ENCODE measurements around the gene FBXO24. TPM values are rescaled to one million over a fixed set of nuclear protein-coding genes. Genes with fewer than 3 reads are reported as not detected.

Gene FBXO24
- total and polyA plus RNA-seq, 9 of the 15 experiments (the other 6 are each of a cell fraction or from before 2014, with no cell fraction given), result 0.17 to 0.95 (median 0.50) TPM

GRCh38 chr7:100583132-100584053 is 2.7 kb upstream of the FBXO24 start (continued):
- TF ChIP-seq BRCA1 (IDR thresholded peaks at IDR 0.05) (no peak), BRCA1 (CRISPR knock-in tag; IDR thresholded peaks at IDR 0.05) (no peak), KLF1 (tag; IDR thresholded peaks at IDR 0.05) (no peak), RBM34 (IDR thresholded peaks at IDR 0.05; ENCODE audit: borderline replicate concordance, insufficient read depth, low read length) (no peak), RBM15 (IDR thresholded peaks at IDR 0.05; ENCODE audit: insufficient read depth, low read length) (no peak), TCFL5 (CRISPR knock-in tag; conservative IDR thresholded peaks at IDR 0.05) (no peak), ARID2 (IDR thresholded peaks at IDR 0.05) (no peak), NRF1 (conservative IDR thresholded peaks at IDR 0.05 in 1 of 2, IDR thresholded peaks at IDR 0.05 in 1 of 2) (no peak), POLR3A (IDR thresholded peaks at IDR 0.05; ENCODE audit: borderline replicate concordance, extremely low read depth, insufficient read depth, insufficient read length) (no peak), MEIS2 (IDR thresholded peaks at IDR 0.05; ENCODE audit: partially characterized antibody) (no peak), ZFPM2 (CRISPR knock-in tag; IDR thresholded peaks at IDR 0.05) (no peak), TEAD1 (CRISPR knock-in tag; IDR thresholded peaks at IDR 0.05) (0 out of 4 replicates have a peak, but pooled peaks of 1 of the 2 experiments have one; percentile 25), ZNF143 (CRISPR knock-in tag; IDR thresholded peaks at IDR 0.05) (no peak), ZNF586 (CRISPR knock-in tag; conservative IDR thresholded peaks at IDR 0.05) (no peak), ARID4B (CRISPR knock-in tag; IDR thresholded peaks at IDR 0.05) (peak; percentile 50; the same call in 1 of the 2 replicates), HMG20A (CRISPR knock-in tag; conservative IDR thresholded peaks at IDR 0.05) (no peak), TFAP4 (CRISPR knock-in tag; IDR thresholded peaks at IDR 0.05; ENCODE audit: borderline replicate concordance) (0 out of 2 replicates have a peak, but pooled peaks have one; percentile 31), EGR1 (conservative IDR thresholded peaks at IDR 0.05) (0 out of 2 replicates have a peak, but pooled peaks have one; percentile 13)
- TF ChIP-seq, protein P1, sequence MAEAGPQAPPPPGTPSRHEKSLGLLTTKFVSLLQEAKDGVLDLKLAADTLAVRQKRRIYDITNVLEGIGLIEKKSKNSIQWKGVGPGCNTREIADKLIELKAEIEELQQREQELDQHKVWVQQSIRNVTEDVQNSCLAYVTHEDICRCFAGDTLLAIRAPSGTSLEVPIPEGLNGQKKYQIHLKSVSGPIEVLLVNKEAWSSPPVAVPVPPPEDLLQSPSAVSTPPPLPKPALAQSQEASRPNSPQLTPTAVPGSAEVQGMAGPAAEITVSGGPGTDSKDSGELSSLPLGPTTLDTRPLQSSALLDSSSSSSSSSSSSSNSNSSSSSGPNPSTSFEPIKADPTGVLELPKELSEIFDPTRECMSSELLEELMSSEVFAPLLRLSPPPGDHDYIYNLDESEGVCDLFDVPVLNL (CRISPR knock-in tag; IDR thresholded peaks at IDR 0.05; ENCODE audit: low read depth), result no peak
